HG03558 (cell line): ENCODE results near the gene GASK1A.
"Not testable (repeated sequence)": the region's sequence is repeated elsewhere in the genome, so short reads cannot be mapped to it uniquely, and the experiment has no call there.

Source experiments
- ATAC-seq: cut with Tn5 transposase; IDR thresholded peaks from one replicate; pipeline ENCODE4 v1.9.1; 2021; ENCODE audit warnings: moderate number of reproducible peaks; ENCODE audit not compliant: unreplicated experiment; ENCODE audit errors: extremely low read depth

Gene GASK1A

DNA sequence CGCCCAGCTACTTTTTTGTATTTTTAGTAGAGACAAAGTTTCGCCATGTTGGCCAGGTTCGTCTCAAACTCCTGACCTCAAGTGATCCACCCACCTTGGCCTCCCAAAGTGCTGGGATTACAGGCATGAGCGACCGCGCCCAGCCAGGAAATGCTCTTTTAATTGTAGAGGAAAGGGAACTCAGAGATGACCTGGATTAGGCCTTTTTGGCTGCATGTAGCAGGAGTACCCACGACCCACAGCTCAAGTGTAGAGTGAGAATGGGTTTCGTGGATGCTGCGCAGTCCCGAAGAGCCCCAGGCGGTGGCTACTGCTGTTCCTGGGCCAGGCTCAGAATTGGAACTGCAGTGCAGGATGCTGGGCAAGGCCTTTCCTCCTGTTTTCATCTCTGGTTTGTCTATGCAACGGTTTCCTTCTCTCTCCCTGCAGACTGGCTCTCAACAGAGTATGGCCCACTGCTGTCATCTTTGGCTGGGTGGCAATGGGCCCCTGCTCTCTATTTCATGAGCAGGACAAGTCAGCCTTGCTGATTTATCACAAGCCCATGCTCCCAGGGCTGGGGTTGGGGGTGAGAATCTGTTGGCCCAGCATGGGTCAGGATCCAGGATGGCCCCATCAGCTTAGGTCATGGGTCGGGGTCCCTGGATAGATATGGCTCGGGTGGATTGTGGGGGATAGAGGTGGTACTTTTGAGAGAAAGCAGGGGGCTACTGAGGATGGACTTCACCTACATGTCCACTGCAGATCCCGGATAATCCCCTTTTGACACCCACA lies 51.2 kb downstream of the GASK1A start:
- ATAC-seq, result no peak

DNA sequence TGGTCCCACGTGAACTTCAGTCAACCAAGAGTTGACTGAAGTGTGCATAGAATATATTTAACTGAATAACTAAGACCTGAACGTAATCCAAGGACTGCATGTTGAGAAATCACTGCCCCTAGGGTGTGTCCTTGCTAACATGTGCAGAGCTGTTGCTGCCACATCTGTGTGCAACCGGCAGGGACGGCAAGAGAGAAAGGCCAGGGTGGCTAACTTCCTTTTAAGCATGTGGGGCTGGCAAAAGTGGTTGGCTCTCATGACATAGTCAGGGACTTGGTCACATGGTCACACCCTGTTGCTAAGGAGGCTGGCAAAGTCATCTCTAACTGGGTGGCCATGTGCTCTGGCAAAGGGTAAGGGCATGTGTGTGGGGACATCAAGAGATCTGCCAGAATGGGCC lies 52.4 kb downstream of the GASK1A start:
- ATAC-seq, result no peak

DNA sequence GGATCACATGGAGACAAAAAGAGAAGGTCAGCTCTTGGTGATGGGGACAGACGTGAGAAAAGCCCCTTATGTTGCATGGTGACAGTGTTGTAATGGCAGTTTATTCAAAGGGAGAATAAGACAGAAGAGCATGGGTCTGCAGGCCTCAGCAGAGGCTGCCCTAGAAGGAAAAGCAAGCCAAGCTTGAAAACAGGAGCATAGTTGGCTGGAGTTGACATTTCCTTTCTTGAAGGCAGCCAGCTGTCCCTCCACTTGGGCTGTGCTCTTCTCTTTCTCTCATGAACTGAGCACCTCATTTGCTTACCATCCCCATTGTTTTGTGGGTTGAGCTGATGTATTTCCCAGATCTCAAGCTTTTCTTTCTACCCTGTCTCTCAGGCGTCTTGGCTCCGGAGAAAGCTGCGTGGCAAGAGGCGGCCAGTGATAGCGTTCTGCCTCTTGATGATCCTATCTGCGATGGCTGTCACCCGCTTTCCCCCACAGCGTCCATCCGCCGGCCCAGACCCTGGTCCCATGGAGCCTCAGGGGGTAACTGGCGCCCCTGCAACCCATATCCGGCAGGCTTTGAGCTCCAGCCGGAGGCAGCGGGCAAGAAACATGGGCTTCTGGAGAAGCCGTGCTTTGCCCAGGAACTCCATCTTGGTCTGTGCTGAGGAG lies 52.9 kb downstream of the GASK1A start:
- ATAC-seq, result no peak

DNA sequence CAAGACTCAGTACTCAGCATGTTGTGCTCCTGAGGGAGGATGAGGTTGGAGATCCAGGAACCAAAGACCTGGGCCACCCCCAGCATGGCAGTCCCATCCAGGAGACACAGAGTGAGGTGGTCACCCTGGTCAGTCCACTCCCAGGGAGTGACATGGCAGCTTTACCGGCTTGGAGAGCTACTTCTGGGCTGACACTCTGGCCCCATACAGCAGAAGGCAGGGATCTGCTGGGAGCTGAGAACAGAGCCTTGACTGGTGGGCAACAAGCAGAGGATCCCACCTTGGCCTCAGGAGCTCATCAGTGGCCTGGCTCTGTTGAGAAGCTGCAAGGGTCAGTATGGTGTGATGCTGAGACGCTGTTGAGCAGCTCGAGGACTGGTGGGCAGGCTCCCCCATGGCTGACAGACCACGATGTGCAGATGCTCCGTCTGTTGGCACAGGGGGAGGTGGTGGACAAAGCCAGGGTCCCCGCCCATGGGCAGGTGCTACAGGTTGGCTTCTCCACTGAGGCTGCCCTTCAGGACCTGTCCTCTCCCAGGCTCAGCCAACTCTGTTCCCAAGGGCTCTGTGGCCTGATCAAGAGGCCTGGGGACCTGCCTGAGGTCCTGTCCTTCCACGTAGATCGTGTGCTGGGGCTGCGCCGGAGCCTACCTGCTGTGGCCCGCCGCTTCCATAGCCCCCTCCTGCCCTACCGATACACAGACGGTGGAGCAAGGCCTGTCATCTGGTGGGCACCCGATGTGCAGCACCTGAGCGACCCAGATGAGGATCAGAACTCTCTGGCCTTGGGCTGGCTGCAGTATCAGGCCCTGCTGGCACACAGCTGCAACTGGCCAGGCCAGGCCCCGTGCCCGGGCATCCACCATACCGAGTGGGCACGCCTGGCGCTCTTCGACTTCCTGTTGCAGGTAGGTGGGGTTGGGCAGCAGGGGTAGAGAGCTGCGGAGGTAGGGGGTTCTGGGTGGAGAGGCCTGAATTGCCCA lies 53.8 kb downstream of the GASK1A start:
- no peak for ATAC-seq

DNA sequence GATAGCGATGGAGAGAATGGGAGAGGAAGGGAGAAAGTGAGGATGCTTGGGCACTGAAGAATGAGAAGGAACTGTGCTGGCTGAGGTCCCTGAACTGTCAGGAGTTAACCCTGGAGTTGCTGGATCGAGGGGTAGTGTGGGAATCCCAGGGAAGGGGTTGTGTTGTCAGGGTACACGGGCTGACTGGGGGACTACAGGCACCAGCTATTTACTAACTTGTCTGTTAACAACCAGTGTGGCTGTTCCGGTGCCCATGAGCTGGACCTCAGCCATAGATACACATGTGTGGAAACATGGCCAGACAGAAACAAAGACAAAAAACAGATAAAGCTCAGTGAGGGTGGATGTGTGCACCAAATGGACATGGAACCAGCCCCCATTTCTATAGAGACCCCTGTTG lies 55.1 kb downstream of the GASK1A start:
- no peak for ATAC-seq

DNA sequence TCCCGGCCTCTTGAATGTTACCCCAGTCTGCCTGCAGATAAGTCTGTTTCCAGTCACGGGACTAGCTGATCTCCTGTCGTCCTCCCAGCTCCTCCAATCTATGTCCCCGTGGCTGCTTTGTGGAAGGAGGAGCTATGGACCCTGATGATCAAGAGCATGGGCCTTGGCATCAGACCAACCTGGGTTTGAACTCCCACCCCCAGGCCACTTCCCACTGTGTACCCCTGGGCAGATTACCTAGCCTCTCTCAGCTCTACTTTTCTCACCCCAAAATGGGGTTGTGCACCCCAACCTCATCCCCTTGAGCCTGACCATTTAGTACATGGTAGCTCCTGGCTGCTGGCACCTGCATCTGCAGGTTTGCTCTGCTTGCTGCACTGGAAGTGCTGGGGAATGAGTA lies 55.8 kb downstream of the GASK1A start:
- no peak for ATAC-seq

DNA sequence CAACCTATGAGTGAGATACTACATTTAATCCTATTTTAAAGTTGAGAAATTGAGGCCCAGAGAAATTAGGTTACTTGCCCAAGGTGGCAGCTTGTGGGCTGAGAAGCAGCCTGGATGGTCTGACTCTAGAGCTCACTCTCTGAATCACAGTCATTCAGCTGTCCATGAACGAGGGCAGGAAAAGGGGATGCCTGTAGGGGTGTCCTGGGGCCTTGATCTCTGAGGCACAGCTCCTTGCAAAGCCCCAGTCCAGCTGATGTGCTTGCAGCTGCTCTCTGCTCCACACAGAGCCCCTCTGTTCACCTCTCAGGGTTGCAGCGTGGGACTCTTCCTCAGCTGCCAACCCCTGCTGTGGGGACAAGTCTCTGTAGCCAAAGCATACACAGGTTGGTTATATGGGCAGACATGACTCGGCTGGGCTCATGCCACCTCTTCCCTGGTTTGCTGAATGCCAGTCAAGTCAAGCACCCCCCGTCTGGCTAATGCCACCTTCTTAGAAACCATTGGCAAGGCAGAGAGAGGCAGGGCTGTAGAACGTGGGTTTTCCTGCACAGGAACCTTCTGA lies 56.8 kb downstream of the GASK1A start:
- no peak for ATAC-seq

DNA sequence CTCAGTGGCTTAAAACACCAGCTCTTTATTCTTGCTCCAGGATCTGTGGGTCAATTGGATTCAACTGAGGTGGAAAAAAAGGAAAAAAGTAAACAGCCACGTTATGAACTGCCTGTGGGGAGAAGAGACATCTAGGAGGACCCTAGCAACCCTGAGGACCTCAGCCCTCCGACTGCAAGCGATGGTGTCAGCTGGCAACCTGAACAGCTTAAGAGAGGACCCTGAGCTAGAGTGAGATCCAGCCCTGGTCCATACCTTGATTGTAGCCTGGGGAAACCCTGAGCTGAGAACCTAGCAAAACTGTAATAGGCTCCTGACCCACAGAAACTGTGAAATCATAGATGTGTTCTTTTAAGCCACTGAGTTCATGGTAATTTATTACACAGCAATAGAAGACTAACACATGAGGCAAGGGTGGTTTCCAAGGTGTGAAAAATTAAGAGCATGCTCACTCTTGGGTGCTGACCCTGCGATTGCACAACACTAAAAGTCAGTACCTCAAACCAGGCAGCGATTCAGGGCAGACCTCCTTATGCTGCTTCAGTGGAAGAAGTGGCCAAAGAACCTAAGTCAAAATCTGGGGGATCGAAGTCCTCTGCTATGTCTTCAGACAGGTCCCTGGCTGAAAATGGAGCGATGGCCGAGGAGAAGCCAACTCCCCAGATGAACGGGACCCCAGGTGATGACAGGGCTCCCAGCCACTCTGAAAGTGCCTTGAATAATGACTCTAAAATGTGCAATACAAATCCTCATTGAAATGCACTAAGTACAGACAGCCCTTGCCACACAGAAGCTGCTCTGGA lies 57.7 kb downstream of the GASK1A start:
- ATAC-seq, result no peak

DNA sequence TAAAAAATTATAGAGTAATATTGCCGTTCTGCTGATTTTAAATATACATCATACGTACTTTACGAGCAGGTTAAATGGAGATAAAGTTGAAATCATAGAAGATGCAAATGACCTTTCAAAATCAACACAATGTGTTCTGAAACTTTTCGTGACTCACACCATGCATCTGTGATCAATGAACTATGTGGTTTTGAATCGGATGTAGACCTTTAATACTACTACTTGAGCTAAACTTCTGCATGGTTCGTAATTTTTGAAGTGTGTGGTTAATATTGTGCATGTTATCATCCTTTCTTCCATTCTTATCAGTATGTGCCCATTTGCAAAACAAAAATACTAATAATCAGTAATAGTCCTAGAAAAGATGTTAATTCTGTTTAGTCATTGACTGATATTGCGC lies 58.9 kb downstream of the GASK1A start:
- ATAC-seq, result no peak

DNA sequence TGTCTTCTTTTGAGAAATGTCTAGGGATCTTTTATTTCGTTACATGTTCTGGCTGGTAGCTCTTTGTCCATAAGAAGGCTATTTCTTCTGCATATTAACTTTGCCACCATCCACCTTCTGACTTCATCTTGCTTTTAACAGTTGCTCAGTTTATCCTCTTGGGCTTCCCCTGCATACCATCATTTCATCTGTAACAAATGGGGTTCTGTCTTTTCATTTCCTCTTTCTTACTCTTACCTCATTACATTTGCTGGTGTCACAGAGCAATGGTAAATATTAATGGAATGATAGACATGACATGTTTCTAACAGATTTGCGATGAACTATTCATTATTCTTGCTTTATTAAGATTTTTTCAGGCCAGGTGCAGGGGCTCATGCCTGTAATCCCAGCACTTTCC lies 62.4 kb downstream of the GASK1A start:
- ATAC-seq, result no peak

DNA sequence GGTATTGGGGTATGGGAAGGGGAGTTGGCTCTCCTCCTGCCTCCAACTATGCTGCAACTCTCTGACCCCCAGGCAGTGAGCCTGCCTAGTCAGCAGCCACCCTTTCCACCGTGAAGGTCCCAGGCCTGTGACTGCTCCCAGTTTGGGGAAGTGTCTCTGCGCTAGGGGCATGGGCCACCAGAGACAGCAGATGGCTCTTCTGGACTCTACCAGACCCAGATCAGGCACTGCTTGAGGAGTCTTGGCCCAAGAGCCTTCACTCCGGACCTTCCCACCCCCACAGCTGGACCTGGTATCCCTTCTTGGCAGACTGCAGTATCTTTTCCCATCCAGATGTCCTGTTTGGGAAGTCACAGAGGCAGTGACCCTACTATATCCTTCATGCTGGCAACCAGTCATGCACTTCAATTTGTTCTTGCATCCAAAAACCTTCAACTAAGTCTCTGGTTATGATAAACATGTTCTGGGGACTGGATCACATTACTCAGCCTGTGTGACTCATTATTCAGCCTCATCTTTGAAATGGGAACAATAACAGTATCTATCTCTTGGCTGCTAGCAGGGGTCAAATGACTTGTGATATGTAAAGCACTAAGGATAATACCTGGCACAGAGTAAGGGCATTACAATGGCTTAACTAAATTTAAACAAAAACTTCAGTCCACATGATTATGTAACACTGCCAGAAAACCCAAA lies 64.1 kb downstream of the GASK1A start:
- ATAC-seq, result no peak

DNA sequence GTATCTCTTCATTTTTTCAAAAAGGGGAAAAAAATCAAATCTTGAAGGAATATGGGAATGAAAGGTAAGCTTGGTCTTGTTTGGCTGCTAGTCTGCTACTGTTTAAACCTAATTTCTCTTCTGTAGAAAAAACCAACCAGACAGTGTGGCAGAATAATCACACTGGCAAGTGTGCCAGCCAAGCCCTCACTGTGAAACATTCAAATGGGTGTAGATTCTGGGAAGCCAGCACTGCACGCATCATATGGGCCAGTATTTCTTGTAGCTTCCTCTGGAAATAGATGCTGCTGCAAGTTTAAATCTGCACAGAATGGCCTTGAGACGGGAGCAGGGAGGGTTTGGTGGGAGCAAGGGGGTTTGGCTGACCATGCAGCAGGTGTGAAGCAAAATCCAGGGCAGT lies 64.7 kb downstream of the GASK1A start:
- no peak for ATAC-seq

DNA sequence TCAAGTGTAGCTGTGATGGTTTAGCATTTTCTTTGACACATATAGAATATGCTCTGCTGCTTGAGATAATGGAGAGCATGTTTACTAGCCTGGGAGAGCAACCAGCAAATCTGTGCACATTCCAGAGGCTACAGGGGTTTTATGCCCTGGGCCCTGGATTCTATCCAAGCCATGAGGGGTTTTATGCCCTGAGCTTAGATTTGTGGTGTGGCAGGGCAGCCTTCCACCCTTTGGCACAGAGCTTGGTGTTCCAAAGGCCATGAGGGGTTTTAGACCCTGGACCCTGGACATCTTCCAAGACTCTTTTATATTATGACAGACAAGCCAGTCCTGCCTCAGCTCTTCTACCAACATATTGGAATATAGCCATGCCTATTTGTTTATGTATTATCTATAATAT lies 66.0 kb downstream of the GASK1A start:
- not testable (repeated sequence) for ATAC-seq

DNA sequence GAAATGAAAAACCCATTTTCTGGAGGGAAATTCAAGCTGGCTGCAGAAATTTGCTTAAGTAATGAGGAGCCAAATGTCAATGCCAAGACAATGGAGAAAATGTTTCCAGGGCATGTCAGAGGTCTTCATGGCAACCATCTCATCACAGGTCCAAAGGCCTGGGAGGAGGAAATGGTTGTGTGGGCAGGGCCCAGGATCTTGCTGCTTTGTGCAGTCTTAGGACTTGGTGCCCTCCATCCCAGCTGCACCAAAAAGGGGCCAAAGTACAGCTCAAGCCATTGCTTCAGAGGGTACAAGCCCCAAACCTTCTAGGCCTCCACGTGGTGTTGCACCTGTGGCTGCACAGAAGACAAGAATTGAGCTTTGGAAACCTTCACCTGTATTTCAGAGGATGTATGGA lies 67.5 kb downstream of the GASK1A start:
- ATAC-seq, result no peak

DNA sequence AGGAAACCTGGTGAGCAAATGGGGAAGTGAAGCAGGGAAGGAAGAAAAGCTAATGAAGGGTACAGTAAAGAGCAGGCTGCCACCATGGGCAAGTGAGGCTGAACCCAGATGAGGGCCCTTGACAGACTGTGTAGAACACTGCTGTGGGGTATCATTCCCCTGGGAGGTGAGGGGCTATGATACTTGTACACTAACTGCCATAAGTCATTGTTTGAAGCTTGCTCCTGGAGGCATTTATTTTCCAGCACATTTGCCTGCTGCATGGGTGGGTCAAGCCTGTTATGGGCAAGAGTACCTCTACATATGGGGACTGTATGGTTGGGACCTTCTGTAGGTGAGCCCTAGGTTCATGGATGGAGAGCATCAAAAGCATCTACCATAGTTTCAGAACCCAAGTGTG lies 69.4 kb downstream of the GASK1A start:
- no peak for ATAC-seq

DNA sequence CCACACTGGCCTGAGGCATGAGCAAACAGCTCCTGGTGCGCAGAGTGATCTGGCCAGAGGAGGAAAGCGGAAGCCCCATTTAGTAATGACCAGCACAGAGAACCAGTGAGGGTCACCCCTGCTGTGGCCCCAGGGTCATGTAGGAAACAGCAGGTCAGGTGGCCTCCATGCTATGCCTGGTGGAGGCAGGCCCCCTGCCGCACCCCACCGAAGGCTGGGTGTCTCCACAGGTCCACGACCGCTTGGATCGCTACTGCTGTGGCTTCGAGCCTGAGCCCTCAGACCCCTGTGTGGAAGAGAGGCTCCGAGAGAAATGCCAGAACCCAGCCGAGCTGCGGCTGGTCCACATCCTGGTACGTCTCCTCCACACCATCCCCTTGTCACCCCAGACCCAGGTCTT lies 74.2 kb downstream of the GASK1A start:
- no peak for ATAC-seq

DNA sequence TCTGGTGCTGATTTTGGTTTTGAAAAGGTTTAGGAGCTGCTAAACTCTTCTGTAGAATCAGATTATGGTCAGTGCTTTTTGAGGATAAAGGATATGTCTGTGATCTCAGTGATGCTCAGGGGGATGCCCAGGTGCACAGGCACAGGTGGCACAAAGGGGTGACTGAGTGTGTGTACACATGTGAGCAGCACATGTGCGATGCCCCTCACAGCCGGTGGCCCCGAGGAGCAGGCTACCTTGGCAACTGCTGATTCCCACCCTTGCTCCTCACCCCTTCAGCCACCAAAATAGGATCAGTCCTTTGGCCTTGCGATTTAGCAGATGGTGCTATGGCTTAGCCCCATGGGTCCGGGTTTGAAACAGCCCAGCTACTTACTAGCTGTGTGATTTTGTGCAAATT lies 75.6 kb downstream of the GASK1A start:
- no peak for ATAC-seq

DNA sequence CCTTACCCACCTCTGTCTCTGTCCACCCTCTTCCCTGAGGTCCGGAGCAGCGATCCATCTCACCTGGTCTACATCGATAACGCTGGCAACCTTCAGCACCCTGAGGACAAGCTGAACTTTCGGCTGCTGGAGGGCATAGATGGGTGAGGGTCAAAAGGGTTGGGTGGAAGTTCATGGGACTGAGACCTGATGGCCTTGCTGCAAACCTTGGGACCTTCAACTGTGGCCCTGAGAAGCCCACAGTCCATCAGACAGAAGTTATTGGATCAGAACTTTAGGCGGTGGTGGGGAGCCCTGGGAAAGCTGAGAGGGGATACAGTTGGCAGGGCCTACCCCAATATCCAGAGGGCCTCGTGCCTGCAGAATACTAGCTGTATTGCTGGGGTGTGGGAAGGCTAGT lies 76.3 kb downstream of the GASK1A start:
- no peak for ATAC-seq
